ENCODE measurements around the gene LEMD3.

The LEMD3 gene

GRCh38 chr12:65169320-65170208, at the start of gene LEMD3:
Gene LEMD3, plus strand, starts transcription at chr12:65169583. Its CDS starts 14 bp downstream, at chr12:65169597.
- Histone ChIP-seq H3K9me3 (ENCODE audit: control insufficient read depth, insufficient read depth, low read depth, low read length) (no peaks in the 10 kb centered on the region), H3K36me3 (ENCODE audit: control insufficient read depth in 2 of 2, insufficient read depth in 1 of 2, low read length in 2 of 2) (peaks cover 5 to 16% of the 10 kb centered on the region in 2 experiments; a peak in 2 of 3 replicates), H3K27ac (ENCODE audit: extremely low read depth, low read depth, low read length) (peak within 1 kb of the TSS; percentile 95), H3K4me1 (ENCODE audit: control insufficient read depth, insufficient read depth, low read length) (no peaks in the 10 kb centered on the region), H3K4me3 (ENCODE audit: low read depth, low read length) (peak within 1 kb of the TSS; percentile 88)
- POLR2A ChIA-PET = interaction anchor here (0.6 to 1.7 kb wide), 13 partner anchors 10 to 655 kb away, joined by 3 to 20 read pairs (median 3); partner anchors contain the start of gene HMGA2
- CTCF ChIA-PET = interaction anchor here (0.9 to 1.3 kb wide), 6 partner anchors 9 to 114 kb away, joined by 3 to 5 read pairs (median 3); partner anchors contain the start of gene WIF1
- TF ChIP-seq ZNF664 (tag by site-specific recombination; IDR thresholded peaks at IDR 0.05) (no peak), ZNF274 (IDR thresholded peaks at IDR 0.05; ENCODE audit: low read length) (no peak), ZNF274 (tag by site-specific recombination; IDR thresholded peaks at IDR 0.05; ENCODE audit: borderline replicate concordance) (no peak), ZNF670 (tag by site-specific recombination; IDR thresholded peaks at IDR 0.05; ENCODE audit: low read depth) (no peak), ZNF488 (tag by site-specific recombination; IDR thresholded peaks at IDR 0.05) (no peak), ZNF449 (tag by site-specific recombination; IDR thresholded peaks at IDR 0.05) (0 out of 2 replicates have a peak, but pooled peaks have one; percentile 17), ZNF776 (tag by site-specific recombination; IDR thresholded peaks at IDR 0.05; ENCODE audit: borderline replicate concordance) (no peak), YY2 (tag by site-specific recombination; IDR thresholded peaks at IDR 0.05) (peak; percentile 81), ZNF529 (tag by site-specific recombination; IDR thresholded peaks at IDR 0.05; ENCODE audit: insufficient replicate concordance) (no peak), ZNF707 (tag by site-specific recombination; IDR thresholded peaks at IDR 0.05) (no peak), ZNF843 (tag by site-specific recombination; IDR thresholded peaks at IDR 0.05) (no peak; the same call in 1 of the 2 replicates), KLF16 (tag by site-specific recombination; IDR thresholded peaks at IDR 0.05) (0 out of 2 replicates have a peak, but pooled peaks have one; percentile 12), ZNF785 (tag by site-specific recombination; IDR thresholded peaks at IDR 0.05) (no peak), ZBTB20 (tag by site-specific recombination; IDR thresholded peaks at IDR 0.05) (peak; percentile 18; the same call in 1 of the 2 replicates), ZNF140 (tag by site-specific recombination; IDR thresholded peaks at IDR 0.05) (no peak), ZNF112 (tag by site-specific recombination; IDR thresholded peaks at IDR 0.05) (no peak), ZNF692 (tag by site-specific recombination; IDR thresholded peaks at IDR 0.05) (0 out of 2 replicates have a peak, but pooled peaks have one; percentile 11), ZBTB21 (tag by site-specific recombination; IDR thresholded peaks at IDR 0.05) (peak; percentile 50; the same call in 1 of the 2 replicates), ZNF549 (tag by site-specific recombination; IDR thresholded peaks at IDR 0.05) (no peak), HOXC10 (CRISPR knock-in tag; IDR thresholded peaks at IDR 0.05) (no peak), CTCF (tag by site-specific recombination; IDR thresholded peaks at IDR 0.05) (peak; percentile 19; the same call in 1 of the 2 replicates), ZNF621 (tag by site-specific recombination; IDR thresholded peaks at IDR 0.05) (no peak), ZNF248 (tag by site-specific recombination; IDR thresholded peaks at IDR 0.05) (no peak), ZBTB49 (tag by site-specific recombination; IDR thresholded peaks at IDR 0.05; ENCODE audit: low read depth) (no peak), ZSCAN5A (tag by site-specific recombination; IDR thresholded peaks at IDR 0.05) (0 out of 2 replicates have a peak, but pooled peaks have one; percentile 71), ZFHX2 (tag by site-specific recombination; conservative IDR thresholded peaks at IDR 0.05) (peak; percentile 18), ZBTB7A (tag by site-specific recombination; IDR thresholded peaks at IDR 0.05; ENCODE audit: low read depth) (no peak), ZNF37A (tag by site-specific recombination; IDR thresholded peaks at IDR 0.05) (no peak)

All from HEK293 (cell line).